Measurements from ENCODE around the gene C1QTNF1.

The C1QTNF1 gene

DNA sequence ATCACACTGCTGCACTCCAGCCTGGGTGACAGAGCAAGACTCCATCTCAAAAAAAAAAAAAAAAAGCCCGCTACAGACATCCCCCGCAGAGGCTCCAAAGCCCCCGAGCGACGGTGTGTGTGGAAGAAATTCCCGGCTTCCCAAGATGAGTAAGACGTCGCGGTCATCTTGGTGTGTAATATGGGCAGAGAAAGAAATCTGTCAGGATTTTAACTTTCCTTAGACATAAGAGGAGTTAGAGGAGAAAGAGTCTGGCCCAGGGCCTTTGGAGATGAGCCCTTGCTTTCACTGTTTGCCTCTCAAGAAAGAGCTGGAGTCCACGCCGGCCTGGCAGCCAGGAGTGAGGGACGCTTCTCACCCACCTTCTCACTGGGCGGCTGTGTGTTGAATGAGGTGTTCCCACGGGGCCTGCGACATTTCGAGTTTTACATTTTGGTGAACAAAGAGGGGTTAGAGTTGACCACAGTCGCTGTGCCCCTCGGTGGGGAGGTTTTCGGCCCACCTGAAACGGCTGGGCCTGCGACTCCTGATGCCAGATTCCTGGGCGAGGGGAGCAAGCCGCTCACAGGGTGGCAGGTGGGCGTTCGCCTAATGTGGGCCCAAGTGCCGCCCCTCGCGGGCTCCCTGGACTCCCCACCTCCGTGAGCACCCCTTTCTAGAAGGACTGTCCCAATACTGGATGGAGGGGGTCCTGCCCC lies 17.9 kb downstream of the C1QTNF1 start:
- no peak for DNase-seq (ENCODE audit: low read depth)

DNA sequence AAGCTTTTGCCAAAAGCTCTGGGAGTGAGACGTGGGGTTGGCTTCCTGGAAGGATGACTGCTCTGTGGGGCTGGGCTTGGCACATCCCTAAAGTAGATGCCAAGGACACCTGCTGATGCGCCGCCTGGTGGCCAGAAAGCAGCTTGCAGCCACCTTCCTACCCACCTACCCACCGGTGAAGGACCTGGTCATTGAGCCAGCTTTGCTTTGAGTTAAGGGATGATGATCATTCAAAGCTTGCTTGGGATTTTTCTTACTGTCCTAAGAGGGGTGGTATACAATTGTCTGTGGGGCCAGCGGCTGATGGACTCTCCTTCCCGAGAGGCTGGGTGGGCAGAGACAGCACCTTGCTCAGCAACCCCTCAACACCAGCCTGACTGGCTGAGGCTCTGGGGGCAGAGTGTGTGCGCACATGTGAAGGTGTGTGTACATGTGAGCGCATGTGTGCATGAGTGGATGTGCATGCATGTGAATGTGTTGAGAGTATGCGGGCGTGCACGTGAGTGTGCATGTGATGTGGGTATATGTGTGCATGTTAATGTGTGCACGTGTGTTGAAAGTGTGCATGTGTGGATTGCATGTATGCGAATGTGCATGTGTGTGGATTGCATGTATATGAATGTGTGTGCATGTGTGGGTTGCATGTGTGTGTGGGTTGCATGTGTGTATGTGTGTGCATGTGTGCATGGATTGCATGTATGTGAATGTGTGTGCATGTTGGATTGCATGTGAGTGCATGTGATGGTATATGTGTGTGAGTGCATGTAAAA lies 18.6 kb downstream of the C1QTNF1 start:
- peak; percentile 44 for DNase-seq (ENCODE audit: low read depth)

DNA sequence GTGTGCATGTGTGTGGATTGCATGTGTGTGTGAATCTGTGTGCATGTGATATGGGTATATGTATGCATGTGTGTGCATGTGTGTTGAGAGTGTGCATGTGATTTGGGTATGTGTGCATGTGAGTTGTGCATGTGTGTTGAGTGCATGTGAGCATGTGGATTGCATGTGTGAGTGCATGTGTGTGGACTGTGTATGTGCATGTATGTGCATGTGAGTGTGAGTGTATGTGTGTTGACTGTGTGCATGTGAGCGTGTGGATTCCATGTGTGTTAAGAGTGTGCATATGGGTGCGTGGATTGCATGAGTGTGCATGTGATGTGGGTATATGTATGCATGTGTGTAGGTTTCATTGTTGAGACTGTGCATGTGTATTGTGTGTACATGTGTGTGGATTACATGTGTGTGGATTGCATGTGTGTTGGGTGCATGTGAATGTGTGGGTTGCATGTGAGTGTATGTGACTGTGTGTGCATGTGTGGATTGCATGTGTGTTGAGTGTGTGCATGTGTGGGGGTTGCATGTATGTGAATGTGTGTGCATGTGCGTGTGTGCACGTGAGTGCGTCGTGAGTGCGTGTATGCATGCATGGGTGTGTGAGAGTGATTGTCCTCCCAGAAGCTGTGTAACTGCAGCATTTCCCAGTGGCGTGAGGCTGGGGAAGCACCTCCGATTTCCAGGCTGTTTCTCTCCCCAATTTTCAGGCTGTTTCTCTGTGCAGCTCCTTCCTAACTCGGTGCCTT lies 19.4 kb downstream of the C1QTNF1 start:
- no peak for DNase-seq (ENCODE audit: low read depth)

DNA sequence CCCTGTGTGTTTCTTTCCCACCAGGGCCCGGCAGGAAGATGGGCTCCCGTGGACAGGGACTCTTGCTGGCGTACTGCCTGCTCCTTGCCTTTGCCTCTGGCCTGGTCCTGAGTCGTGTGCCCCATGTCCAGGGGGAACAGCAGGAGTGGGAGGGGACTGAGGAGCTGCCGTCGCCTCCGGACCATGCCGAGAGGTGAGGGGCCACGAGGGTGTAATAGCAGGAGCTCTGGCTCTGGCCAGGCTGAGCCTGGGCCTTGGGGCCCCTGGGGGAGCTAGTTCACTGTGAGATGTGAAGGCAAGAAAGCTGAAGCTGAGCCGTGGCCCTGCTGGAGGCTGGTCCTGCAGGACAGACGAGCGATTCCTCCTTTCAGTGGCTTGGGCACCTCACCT lies 20.0 kb downstream of the C1QTNF1 start:
- DNase-seq (ENCODE audit: low read depth), result no peak

DNA sequence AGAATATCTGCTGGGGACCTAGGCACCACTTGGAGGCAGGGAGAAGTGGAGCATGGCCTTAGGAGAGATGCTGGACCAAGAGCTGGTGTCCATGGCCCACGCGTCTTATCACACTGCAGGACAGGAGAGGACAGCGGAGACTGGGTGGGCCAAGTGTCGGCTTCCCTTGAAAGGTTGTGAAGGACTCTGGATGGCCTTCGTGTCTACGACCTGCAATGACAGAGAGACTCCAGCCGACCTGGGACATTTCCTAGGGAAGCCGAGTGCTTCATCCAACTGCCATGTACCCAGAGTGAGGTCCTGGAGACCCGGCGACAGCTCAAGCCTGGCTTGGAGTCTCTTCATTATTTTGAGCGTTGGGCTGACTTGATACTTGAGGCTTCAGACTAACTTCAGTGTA lies 20.5 kb downstream of the C1QTNF1 start:
- no peak for DNase-seq (ENCODE audit: low read depth)

DNA sequence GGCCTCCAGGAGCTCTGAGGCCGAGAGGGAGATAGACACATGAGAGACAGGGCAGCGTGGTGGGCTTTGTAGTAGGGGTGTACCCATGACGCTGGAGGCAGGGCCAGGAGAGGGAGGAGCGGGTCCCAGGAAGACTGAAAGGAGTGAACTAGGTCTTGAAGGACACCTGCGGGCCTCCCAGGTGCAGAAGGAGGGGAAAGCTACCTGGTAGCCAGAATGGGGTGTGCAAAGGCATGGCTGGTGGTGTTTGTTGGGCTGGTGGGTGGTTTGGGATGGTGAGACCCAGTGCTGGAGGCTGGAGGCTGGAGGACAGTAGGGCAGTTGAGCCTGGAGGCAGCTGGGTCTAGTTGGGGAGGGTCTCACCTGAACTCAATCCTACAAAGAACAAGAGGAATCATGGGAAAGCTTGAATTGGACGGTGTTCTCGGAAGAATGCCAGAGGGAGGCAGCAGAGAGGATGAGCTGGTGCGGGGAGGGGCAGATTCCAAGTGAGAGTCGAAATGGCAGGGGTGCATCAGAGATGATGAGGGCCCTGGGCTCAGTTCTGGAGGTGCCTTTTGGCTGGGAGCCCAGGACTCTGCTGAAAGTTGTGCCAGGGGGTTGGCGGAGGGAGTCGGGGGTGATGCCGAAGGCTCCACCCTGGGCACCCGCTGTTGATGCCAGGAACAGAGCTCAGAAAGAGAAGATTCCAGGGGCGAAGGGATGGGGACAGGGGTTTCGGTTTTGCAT lies 21.2 kb downstream of the C1QTNF1 start:
- DNase-seq (ENCODE audit: low read depth), result no peak

DNA sequence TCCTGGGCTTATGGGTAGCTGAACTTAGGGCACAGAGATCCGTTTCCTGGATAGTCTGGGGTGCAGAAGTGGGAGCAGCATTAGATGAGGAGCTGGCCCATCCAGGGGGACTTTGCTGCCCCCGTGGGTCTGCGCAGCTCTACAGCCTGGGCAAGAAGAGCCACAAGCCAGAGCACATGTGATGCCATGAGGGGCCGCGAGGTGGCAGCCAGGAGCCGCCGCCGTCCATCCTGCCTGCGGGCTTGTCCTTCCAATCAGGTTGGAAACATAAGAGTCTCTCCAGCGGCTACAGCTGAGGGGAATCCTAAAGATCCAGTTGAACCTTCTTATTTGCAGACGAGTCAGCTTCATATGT lies 21.9 kb downstream of the C1QTNF1 start:
- peak; percentile 67 for DNase-seq (ENCODE audit: low read depth)

DNA sequence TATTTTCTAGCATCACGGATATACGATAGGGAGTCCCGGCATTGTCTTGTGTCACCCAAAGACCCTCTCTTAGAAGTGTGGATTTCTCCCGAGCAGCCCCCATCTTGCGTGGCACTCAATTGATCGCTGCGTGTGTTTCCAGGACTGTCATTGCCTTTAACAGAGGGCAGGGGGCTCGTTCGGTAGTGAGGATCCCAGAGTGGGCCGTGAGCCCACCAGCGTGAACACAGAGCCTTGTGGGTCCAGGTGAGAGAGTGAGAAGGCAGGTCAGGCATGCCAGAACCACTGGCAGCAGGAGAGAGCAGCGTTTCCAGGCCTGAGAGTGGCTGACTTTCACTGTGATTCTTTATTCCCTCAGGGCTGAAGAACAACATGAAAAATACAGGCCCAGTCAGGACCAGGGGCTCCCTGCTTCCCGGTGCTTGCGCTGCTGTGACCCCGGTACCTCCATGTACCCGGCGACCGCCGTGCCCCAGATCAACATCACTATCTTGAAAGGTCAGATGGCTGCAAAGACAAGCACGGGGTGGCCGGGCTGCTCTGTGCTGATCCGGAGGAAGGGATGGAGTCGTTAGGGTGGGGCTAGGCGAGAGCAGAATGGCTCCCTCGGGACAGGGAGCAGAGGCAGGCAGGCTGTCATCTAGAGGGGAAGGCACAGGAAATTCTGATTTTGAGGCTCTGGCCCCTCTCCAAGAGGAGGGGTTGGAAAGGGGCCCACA lies 22.4 kb downstream of the C1QTNF1 start:
- no peak for DNase-seq (ENCODE audit: low read depth)

DNA sequence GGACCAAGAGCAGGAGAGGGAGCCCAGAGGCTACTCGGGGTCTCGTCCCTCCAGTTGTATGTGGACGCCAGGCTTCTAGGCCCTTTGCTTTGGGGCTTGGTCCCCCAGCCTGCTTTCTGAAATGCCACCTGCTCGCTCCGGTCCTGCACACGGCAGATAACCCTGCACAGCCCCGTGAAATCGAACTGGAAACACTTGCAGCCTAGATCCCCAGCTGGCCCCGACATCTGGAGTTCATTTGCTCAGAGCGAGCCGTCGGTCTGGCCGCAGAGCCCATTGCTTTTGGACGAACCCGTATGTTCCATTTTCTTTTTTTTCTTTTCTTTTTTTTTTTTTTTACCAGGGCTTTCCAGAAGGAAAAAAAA lies 22.9 kb downstream of the C1QTNF1 start:
- no peak for DNase-seq (ENCODE audit: low read depth)

DNA sequence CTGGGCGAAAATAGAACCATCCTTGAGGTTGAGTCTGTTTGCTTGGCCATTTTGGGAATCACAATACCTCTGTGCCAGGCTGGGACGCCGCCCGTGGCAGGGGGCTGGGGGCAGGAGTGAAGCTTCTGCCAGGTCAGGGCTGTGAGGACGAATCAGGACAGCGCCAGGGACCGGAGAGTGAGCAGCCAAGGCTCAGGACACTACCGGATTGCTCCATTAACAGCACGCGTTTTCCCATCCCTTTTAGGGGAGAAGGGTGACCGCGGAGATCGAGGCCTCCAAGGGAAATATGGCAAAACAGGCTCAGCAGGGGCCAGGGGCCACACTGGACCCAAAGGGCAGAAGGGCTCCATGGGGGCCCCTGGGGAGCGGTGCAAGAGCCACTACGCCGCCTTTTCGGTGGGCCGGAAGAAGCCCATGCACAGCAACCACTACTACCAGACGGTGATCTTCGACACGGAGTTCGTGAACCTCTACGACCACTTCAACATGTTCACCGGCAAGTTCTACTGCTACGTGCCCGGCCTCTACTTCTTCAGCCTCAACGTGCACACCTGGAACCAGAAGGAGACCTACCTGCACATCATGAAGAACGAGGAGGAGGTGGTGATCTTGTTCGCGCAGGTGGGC lies 23.4 kb downstream of the C1QTNF1 start:
- DNase-seq (ENCODE audit: low read depth), result no peak

DNA sequence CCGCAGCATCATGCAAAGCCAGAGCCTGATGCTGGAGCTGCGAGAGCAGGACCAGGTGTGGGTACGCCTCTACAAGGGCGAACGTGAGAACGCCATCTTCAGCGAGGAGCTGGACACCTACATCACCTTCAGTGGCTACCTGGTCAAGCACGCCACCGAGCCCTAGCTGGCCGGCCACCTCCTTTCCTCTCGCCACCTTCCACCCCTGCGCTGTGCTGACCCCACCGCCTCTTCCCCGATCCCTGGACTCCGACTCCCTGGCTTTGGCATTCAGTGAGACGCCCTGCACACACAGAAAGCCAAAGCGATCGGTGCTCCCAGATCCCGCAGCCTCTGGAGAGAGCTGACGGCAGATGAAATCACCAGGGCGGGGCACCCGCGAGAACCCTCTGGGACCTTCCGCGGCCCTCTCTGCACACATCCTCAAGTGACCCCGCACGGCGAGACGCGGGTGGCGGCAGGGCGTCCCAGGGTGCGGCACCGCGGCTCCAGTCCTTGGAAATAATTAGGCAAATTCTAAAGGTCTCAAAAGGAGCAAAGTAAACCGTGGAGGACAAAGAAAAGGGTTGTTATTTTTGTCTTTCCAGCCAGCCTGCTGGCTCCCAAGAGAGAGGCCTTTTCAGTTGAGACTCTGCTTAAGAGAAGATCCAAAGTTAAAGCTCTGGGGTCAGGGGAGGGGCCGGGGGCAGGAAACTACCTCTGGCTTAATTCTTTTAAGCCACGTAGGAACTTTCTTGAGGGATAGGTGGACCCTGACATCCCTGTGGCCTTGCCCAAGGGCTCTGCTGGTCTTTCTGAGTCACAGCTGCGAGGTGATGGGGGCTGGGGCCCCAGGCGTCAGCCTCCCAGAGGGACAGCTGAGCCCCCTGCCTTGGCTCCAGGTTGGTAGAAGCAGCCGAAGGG lies 24.2 kb downstream of the C1QTNF1 start:
- no peak for DNase-seq (ENCODE audit: low read depth)

DNA sequence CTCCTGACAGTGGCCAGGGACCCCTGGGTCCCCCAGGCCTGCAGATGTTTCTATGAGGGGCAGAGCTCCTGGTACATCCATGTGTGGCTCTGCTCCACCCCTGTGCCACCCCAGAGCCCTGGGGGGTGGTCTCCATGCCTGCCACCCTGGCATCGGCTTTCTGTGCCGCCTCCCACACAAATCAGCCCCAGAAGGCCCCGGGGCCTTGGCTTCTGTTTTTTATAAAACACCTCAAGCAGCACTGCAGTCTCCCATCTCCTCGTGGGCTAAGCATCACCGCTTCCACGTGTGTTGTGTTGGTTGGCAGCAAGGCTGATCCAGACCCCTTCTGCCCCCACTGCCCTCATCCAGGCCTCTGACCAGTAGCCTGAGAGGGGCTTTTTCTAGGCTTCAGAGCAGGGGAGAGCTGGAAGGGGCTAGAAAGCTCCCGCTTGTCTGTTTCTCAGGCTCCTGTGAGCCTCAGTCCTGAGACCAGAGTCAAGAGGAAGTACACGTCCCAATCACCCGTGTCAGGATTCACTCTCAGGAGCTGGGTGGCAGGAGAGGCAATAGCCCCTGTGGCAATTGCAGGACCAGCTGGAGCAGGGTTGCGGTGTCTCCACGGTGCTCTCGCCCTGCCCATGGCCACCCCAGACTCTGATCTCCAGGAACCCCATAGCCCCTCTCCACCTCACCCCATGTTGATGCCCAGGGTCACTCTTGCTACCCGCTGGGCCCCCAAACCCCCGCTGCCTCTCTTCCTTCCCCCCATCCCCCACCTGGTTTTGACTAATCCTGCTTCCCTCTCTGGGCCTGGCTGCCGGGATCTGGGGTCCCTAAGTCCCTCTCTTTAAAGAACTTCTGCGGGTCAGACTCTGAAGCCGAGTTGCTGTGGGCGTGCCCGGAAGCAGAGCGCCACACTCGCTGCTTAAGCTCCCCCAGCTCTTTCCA lies 25.1 kb downstream of the C1QTNF1 start:
- no peak for DNase-seq (ENCODE audit: low read depth)

DNA sequence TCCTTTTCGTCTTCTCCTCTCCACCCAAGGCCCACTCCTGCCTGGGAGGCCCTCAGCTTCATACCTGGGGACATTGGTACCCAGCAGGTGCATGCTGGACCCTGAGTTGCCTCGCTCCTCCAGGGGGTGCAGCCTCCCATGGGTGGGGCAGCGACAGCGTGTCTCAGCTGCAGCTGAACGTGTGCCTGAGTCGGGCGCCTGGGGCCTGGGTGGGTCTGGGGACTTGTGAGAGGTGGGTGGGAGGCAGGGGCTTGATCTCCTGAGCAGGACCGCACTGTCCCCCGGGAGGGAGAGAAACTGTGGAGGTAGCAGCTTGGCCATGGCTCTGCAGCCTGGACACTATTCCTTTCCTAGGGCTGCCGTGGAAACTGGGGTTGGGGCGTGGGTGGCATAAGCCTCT lies 25.9 kb downstream of the C1QTNF1 start:
- DNase-seq (ENCODE audit: low read depth), result no peak

DNA sequence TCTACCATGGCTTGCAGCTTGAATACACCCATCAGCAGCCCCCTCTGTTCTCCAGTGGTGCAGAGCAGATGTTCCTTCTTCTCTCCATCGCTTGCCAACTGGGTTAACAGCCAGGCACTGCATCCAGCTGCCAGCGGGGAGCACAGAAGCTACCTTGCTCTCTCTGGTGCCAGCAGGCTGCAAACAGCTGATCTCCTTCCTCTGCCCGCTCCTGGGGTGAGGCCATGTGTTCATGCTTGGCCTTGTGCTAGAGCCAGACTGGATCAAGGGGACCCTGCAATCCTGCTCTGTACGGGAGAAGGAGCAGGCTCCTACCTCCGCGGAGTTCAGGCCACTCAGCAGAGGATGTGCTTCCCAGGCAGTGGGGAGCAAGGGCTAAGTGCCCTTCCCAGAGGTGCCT lies 26.6 kb downstream of the C1QTNF1 start:
- no peak for DNase-seq (ENCODE audit: low read depth)

DNA sequence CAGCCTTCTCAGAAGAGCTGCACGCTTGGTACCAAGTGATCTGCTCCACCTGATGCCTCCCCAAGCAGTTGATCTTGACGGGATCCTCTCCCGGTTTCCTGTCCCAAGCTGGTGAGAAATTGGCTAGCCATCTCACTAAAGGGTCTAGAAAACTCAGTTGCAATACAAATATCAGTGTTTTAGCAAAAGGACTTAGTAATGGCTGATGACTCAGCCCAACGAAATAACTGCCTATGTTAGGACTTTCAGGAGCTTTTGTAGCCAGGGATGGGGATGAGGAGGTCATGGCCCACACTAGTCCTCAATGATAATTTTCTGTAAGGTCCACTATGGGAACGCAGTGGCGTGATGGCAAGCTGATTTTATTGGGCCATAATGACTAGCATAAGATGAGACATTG lies 27.3 kb downstream of the C1QTNF1 start:
- no peak for DNase-seq (ENCODE audit: low read depth)

DNA sequence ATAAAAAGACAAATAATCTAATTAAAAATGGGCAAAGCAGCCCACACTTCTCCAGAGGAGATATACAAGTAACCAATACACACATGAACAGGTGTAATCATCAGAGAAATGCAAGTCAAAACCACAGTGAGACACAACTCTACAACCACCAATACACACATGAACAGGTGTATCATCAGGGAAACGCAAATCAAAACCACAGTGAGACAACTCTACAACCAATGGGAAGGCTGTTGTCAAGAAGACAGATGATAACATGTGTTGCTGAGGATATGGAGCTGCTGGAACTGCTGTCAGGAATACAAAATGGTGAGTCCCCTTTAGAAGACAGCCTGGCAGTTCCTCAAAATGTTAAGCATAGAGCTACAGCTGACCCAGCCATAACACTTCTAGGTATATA lies 28.2 kb downstream of the C1QTNF1 start:
- DNase-seq (ENCODE audit: low read depth), result no peak

DNA sequence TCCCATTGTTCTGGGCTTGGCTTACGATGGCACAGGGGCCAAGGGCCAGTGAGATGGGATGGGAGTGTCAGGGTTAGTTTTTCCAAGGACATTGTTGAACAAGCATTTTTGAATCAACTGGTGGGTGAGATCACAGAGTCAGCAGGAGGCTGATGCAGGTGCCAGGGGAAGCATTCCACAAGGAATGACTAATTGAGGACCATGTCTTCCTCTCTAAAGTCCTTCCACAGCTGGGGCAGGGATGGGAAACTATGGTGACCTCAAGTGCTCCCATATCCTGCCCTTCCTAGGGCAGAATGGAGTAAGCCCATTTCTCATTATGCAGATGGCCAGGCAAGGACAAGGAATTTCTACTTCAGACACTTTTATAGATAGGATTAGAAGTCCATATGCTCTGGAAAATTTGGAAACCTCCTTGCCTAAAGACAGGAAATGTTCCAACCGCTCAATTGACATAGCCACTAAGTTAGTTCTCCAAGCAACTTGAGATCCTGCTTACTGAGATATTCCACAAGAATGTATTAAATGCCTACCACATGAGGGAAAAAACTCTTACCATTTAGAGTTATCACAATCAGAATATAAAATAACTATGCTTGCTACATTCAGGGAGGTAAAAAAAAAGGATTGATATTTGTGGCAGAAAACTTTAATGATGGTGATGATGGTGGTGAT lies 29.4 kb downstream of the C1QTNF1 start:
- DNase-seq (ENCODE audit: low read depth), result no peak

DNA sequence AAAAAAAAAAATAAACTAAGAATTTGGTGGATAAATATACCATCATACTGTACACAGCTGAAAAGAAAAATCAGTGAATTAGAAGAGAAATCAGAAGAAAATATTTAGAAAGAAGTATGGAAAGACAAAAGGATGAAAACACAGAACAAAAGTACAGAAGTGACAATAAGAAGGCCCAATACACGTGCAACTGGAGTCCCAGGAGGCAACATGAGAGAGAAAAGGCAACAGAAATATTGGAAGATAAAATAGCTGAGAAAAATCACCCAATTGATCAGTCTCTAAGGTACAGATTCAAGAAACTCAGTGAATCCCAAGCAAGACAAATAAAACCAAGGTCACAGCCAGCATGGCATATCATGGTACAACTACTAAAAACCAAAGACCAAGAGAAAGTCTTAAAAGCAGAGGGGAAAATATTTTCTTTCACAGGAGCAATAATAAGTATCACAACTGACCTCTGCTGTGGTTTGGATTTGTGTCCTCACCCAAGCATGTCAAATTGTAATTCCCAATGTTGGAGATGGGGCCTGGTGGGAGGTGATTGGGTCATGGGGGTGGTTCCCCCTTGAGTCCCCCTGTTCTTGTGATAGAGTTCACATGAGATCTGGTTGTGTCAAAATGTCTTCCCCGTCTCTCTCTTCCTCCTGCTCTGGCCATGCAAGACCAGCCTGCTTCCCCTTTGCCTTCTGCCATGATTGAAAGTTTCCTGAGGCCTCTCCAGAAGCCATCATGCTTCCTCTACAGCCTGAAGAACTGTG lies 30.4 kb downstream of the C1QTNF1 start:
- DNase-seq (ENCODE audit: low read depth), result peak; percentile 20
